K562 (cell line): ENCODE measurements around the gene TEX264.

Experiments used
- BACH1 ChIP-seq: fragments of 200-800 bp; sonication (Bioruptor generic); IDR thresholded peaks from 2 replicates; pipeline ENCODE4 v1.6.1; 2016; ENCODE audit warnings: missing genetic modification characterization, missing compliant biosample characterization
- CBX3 ChIP-seq, 2 experiments: IDR thresholded peaks; 1 replicate in 1 of 2; 2 replicates in 1 of 2; pipeline ENCODE4 v1.6.1; 2012; ENCODE audit warnings: inconsistent platforms in 2 of 2, low read length in 2 of 2, borderline replicate concordance in 1 of 2, control low read depth in 1 of 2
- GABPA ChIP-seq: fragments of 200-800 bp; sonication (Bioruptor generic); conservative IDR thresholded peaks from 2 replicates; pipeline ENCODE4 v1.6.1; 2016; ENCODE audit warnings: low read depth, missing genetic modification characterization, missing compliant biosample characterization
- NBN ChIP-seq: fragments of 450-650 bp; IDR thresholded peaks from 2 replicates; pipeline ENCODE4 v1.6.1; 2016; ENCODE audit warnings: low read depth, mild to moderate bottlenecking
- RNF2 ChIP-seq: sonication (generic); IDR thresholded peaks from 2 replicates; pipeline ENCODE4 v1.6.1; 2016
- SIRT6 ChIP-seq: IDR thresholded peaks from one replicate; pipeline ENCODE4 v1.6.1; 2012; ENCODE audit warnings: low read depth, mild to moderate bottlenecking, control low read depth, inconsistent platforms, low read length, moderate library complexity
- SMC3 ChIP-seq: conservative IDR thresholded peaks from 2 replicates; pipeline ENCODE4 v1.6.1; 2011; ENCODE audit warnings: low read depth, low read length, improper control_type of control experiment; ENCODE audit not compliant: insufficient read depth
- U2AF2 ChIP-seq: fragments of 200-400 bp; formaldehyde crosslinking; optimal IDR thresholded peaks from 2 replicates; pipeline ENCODE3; 2017; ENCODE audit warnings: low read depth, mild to moderate bottlenecking, low read length
- XRCC3 ChIP-seq: fragments of 450-650 bp; IDR thresholded peaks from 2 replicates; pipeline ENCODE4 v1.6.1; 2017; ENCODE audit warnings: mild to moderate bottlenecking, moderate library complexity
- ZBTB7A ChIP-seq: IDR thresholded peaks from 2 replicates; pipeline ENCODE4 v1.6.1; 2011; ENCODE audit warnings: low read depth, mild to moderate bottlenecking, low read length, moderate library complexity, borderline replicate concordance; ENCODE audit not compliant: control insufficient read depth

- TF ChIP-seq NBN (no peak), U2AF2 (no peak), BACH1 (tag) (no peak), SIRT6 (no peak), XRCC3 (no peak), CBX3 (IDR thresholded peaks at IDR 0.05; ENCODE audit: borderline replicate concordance in 1 of 2, low read length in 2 of 2) (no peak), GABPA (tag) (no peak), SMC3 (no peak), RNF2 (no peak), ZBTB7A (no peak)
These were observed 6.3 kb downstream of the TEX264 start for GRCh38 chr3:51677358-51677757.
